Neural progenitor cell (in vitro differentiated cells): ENCODE results near the gene LRRTM4.

Experiments used
- CTCF ChIP-seq: fragments of 200-600 bp; sonication (generic); IDR thresholded peaks from 2 replicates; pipeline ENCODE4 v1.5.1; 2017; ENCODE audit warnings: antibody characterized with exemption, mild to moderate bottlenecking
- EZH2 ChIP-seq: fragments of 200-600 bp; sonication (generic); IDR thresholded peaks from 2 replicates; pipeline ENCODE4 v1.6.1; 2017; ENCODE audit warnings: antibody characterized with exemption, mild to moderate bottlenecking, moderate library complexity

- TF ChIP-seq CTCF (no peak), EZH2 (no peak)
Measured at GRCh38 chr2:77519164-77519887, 2.9 kb downstream of the LRRTM4 start.
